Measurements from ENCODE around the gene HHIPL2. TPM values are rescaled to one million over a fixed set of nuclear protein-coding genes. Genes with fewer than 3 reads are reported as not detected.
A peak's percentile ranks its signal among the peaks of the same experiment; 100 is the strongest.

Gene HHIPL2
- total and polyA plus RNA-seq, 10 of the 15 experiments (the other 5 are each of a cell fraction or from before 2014, with no cell fraction given) = 0.06 to 0.29 (median 0.09) TPM; not detected in 3

DNA sequence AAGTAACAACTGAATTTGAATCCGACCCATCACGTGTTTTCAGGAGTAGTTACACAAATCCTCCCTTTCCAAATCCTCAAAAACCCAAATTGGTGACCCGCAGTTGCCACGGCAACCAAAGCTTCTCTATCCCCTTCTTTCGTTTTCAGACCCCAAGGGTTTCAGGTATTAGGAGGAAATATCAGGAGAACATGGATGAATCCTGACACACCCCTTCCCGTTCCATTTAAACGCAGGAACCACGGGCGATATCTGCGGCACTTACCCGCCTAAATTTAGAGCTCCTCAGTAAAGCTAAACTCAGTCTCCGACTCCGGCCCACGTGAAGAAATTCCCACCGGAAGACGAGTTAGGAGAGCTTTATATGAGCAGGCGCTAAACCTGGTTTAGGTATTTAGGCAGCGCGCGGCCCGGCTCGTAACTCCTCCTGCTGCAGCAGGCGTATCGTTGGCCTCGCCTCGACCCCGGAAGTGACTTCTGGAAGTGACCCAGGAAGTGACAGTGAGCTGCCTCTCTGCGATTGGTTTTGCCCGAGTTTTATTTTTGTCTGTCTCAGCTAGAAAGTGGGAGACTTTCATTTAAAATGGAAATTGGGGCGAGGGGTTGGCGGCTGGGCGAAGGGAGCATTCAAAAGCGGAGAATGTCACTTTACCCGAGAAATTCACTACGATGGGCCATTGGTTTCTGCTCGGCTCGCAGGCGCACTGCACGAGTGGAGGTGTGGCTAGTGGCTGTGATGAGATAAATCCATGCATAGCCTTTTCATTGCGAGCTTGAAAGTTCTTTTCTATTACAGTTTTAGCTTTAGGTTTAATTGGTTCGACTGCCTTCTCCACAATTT, 41.8 kb upstream of the HHIPL2 start, which contains the start of gene TAF1A (continued):
- TF ChIP-seq, protein P1, sequence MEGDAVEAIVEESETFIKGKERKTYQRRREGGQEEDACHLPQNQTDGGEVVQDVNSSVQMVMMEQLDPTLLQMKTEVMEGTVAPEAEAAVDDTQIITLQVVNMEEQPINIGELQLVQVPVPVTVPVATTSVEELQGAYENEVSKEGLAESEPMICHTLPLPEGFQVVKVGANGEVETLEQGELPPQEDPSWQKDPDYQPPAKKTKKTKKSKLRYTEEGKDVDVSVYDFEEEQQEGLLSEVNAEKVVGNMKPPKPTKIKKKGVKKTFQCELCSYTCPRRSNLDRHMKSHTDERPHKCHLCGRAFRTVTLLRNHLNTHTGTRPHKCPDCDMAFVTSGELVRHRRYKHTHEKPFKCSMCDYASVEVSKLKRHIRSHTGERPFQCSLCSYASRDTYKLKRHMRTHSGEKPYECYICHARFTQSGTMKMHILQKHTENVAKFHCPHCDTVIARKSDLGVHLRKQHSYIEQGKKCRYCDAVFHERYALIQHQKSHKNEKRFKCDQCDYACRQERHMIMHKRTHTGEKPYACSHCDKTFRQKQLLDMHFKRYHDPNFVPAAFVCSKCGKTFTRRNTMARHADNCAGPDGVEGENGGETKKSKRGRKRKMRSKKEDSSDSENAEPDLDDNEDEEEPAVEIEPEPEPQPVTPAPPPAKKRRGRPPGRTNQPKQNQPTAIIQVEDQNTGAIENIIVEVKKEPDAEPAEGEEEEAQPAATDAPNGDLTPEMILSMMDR (IDR thresholded peaks at IDR 0.05 in 2 of 3, conservative IDR thresholded peaks at IDR 0.05 in 1 of 3; ENCODE audit: control insufficient read depth in 2 of 3, extremely low read depth in 1 of 3, insufficient read depth in 1 of 3, low read depth in 3 of 3, low read length in 3 of 3) = no peak
- TF ChIP-seq, protein P2, sequence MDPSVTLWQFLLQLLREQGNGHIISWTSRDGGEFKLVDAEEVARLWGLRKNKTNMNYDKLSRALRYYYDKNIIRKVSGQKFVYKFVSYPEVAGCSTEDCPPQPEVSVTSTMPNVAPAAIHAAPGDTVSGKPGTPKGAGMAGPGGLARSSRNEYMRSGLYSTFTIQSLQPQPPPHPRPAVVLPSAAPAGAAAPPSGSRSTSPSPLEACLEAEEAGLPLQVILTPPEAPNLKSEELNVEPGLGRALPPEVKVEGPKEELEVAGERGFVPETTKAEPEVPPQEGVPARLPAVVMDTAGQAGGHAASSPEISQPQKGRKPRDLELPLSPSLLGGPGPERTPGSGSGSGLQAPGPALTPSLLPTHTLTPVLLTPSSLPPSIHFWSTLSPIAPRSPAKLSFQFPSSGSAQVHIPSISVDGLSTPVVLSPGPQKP (IDR thresholded peaks at IDR 0.05; ENCODE audit: low read depth, low read length) = 0 out of 2 replicates have a peak, but pooled peaks have one; percentile 52
- no peak for TF ChIP-seq NFIC (IDR thresholded peaks at IDR 0.05; ENCODE audit: low read depth, low read length)
- no peak for TF ChIP-seq PRDM15 (CRISPR knock-in tag; IDR thresholded peaks at IDR 0.05)
- TF ChIP-seq RAD51 (IDR thresholded peaks at IDR 0.05) = peak; percentile 67
- TF ChIP-seq, protein P3, sequence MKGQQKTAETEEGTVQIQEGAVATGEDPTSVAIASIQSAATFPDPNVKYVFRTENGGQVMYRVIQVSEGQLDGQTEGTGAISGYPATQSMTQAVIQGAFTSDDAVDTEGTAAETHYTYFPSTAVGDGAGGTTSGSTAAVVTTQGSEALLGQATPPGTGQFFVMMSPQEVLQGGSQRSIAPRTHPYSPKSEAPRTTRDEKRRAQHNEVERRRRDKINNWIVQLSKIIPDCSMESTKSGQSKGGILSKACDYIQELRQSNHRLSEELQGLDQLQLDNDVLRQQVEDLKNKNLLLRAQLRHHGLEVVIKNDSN (IDR thresholded peaks at IDR 0.05; ENCODE audit: borderline replicate concordance, extremely low read length, insufficient read depth, low read depth, low read length) = no peak
- TF ChIP-seq KAT2A (conservative IDR thresholded peaks at IDR 0.05; ENCODE audit: control insufficient read depth, low read depth, low read length) = no peak
- no peak for TF ChIP-seq DPF2 (IDR thresholded peaks at IDR 0.05)
- no peak for TF ChIP-seq TCF3 (IDR thresholded peaks at IDR 0.05; ENCODE audit: borderline replicate concordance, insufficient read depth, low read depth, low read length)
- TF ChIP-seq CREM (IDR thresholded peaks at IDR 0.05; ENCODE audit: low read depth) = peak; percentile 55; the same call in 1 of the 2 replicates
- peak; percentile 97 for TF ChIP-seq NR2C1 (IDR thresholded peaks at IDR 0.05)
- peak; percentile 76 for TF ChIP-seq IKZF1 (conservative IDR thresholded peaks at IDR 0.05)
- peak; percentile 61 for TF ChIP-seq ATF7 (IDR thresholded peaks at IDR 0.05; ENCODE audit: low read depth)
- no peak for TF ChIP-seq SIX5 (IDR thresholded peaks at IDR 0.05; ENCODE audit: low read depth, low read length, severe bottlenecking)
- TF ChIP-seq ZNF384 (IDR thresholded peaks at IDR 0.05; ENCODE audit: borderline replicate concordance, low read depth, low read length) = no peak
- no peak for TF ChIP-seq CHD1 (IDR thresholded peaks at IDR 0.05; ENCODE audit: low read depth, low read length)
- TF ChIP-seq, protein P4, sequence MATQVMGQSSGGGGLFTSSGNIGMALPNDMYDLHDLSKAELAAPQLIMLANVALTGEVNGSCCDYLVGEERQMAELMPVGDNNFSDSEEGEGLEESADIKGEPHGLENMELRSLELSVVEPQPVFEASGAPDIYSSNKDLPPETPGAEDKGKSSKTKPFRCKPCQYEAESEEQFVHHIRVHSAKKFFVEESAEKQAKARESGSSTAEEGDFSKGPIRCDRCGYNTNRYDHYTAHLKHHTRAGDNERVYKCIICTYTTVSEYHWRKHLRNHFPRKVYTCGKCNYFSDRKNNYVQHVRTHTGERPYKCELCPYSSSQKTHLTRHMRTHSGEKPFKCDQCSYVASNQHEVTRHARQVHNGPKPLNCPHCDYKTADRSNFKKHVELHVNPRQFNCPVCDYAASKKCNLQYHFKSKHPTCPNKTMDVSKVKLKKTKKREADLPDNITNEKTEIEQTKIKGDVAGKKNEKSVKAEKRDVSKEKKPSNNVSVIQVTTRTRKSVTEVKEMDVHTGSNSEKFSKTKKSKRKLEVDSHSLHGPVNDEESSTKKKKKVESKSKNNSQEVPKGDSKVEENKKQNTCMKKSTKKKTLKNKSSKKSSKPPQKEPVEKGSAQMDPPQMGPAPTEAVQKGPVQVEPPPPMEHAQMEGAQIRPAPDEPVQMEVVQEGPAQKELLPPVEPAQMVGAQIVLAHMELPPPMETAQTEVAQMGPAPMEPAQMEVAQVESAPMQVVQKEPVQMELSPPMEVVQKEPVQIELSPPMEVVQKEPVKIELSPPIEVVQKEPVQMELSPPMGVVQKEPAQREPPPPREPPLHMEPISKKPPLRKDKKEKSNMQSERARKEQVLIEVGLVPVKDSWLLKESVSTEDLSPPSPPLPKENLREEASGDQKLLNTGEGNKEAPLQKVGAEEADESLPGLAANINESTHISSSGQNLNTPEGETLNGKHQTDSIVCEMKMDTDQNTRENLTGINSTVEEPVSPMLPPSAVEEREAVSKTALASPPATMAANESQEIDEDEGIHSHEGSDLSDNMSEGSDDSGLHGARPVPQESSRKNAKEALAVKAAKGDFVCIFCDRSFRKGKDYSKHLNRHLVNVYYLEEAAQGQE (IDR thresholded peaks at IDR 0.05; ENCODE audit: low read depth, low read length) = no peak
- TF ChIP-seq STAT3 (IDR thresholded peaks at IDR 0.05; ENCODE audit: low read depth, low read length) = no peak

All from GM12878 (cell line).